NK-92 treated with Interleukin-12 subunit alpha and Interleukin-12 subunit beta, amount 100 ng/mL, for 24 hours (cell line): ENCODE data around the gene IRF2BP1.

Experiments
- DNase-seq: peaks from one replicate; lab custom pipeline; 2025; lab: John Stamatoyannopoulos, UW

IRF2BP1 gene

GRCh38 chr19:45862564-45863334, 23.2 kb downstream of the IRF2BP1 start, which contains the start of gene SYMPK:
Gene SYMPK (minus strand): TSS chr19:45863147. CDS start chr19:45854495, 8,652 bp downstream.
- peak; percentile 98 for DNase-seq

DNA sequence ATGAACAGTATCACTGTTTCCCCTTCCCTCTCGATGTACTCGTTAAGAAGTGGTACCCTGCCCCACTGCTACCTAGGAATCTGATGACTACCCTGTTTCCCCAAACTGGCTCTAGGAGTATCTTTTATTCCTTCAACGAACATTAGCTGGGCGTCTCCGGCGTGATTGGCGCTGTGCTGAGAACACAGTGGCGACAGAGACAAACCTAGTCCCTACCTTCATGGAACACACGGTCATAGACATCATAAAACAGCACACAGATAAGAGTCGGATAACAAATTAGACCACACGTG, 23.7 kb downstream of the IRF2BP1 start:
- no peak for DNase-seq

DNA sequence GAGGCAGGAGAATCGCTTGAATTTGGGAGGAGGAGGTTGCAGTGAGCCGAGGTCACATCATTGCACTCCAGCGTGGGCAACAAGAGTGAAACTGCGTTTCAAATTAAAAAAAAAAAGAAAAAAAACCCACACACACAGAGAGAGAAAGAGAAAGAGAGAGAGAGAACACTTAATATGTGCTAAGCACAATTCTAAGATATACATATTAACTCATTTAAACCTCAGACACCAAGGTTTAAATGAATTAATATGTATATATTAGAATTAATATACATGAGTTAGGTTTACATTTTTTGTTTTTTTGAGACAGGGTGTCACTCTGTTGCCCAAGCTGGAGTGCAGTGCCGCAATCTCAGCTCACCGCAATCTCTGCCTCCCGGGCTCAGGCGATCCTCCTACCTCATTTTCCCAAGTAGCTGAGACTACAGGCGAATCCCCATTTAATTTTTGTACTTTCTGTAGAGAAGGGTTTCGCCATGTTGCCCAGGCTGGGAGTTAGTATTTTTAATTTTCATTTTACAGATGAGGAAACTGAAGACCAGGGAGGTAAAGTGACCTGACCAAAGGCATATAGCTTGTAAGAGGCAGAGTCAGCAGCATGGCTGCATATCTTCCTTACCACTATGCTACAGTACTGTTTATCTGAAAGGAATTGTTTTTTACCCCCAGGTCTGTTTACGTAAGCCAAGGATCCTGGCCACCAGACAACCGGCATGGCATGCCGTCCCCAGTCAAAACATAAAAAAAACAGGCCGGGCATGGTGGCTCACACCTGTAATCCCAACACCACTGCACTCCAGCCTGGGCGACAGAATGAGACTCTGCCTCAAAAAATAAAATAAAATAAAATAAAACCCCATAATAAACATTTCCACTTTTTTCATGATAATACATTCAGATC, 25.3 kb downstream of the IRF2BP1 start:
- no peak for DNase-seq

- DNase-seq = no peak
Observed at GRCh38 chr19:45854167-45854778, 31.7 kb downstream of the IRF2BP1 start.

GRCh38 chr19:45852983-45853382, 33.0 kb downstream of the IRF2BP1 start:
- no peak for DNase-seq

- DNase-seq = no peak
Observed at GRCh38 chr19:45852145-45852750, 33.7 kb downstream of the IRF2BP1 start.

DNA sequence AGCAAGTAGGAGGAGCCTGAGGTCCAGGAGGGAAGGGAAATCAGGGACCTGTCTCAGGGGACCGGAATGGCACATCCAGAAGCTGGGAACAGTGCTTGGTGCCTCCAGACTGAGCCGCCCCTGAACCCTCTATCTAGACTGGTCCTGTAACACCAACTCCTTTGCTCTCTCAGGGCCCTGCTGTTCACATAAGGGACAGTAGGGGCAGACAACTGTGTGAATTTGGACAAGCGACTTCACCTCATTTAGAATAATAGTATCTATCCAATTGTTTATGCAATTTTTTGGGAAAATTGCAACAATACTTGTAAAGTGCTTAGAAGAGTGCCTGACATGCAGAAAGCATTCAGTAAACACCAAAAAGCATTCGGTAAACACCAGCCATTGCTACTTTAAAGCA, 37.0 kb downstream of the IRF2BP1 start:
- DNase-seq = no peak

- no peak for DNase-seq
Observed at GRCh38 chr19:45847663-45848062, 38.3 kb downstream of the IRF2BP1 start.

GRCh38 chr19:45842198-45842597, 43.7 kb downstream of the IRF2BP1 start:
- no peak for DNase-seq

DNA sequence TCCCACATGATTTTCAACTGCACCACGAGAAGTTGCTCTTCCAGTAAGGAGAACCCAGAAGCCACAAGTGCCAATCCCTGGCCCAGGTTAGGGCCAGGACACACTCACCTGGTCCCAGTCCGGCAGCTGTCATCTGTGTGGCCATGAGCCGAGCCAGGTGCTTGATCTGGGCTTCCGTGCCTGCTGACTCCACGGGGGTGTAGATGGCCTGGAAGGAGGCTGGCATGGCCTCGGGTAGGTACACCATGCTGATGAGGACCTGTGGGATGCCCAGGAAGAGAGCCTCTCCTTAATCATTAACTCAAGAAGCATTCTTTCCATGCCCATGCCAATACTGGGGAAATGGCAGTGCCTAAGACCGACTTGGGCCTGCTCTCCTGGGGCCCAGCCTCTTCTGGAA, 51.0 kb downstream of the IRF2BP1 start:
- DNase-seq = no peak
